ENCODE measurements around the gene PPP1CC.

Gene PPP1CC

GRCh38 chr12:110718222-110718908 lies 24.3 kb downstream of the PPP1CC start:
- Histone ChIP-seq H3K4me3 (ENCODE audit: low read length, poor library complexity, severe bottlenecking) (no peak overlapping the region), H3F3A (ENCODE audit: low read depth) (no peaks in the 10 kb centered on the region), H3K79me2 (ENCODE audit: insufficient read depth, low read length) (peaks cover 15% of the 10 kb centered on the region), H4K20me1 (ENCODE audit: insufficient read depth, low read length, poor library complexity, severe bottlenecking) (peaks cover 21% of the 10 kb centered on the region), H3K9ac (ENCODE audit: low read depth, low read length, poor library complexity, severe bottlenecking) (no peak overlapping the region), H3K9me3 (ENCODE audit: insufficient read depth, low read depth, low read length) (no peaks in the 10 kb centered on the region), H3K4me2 (ENCODE audit: low read depth, low read length, poor library complexity, severe bottlenecking) (no peak overlapping the region), H3K27me3 (ENCODE audit: insufficient read depth, low read length, poor library complexity, severe bottlenecking) (no peaks in the 10 kb centered on the region), H2AFZ (ENCODE audit: low read length) (no peak overlapping the region), H3K36me3 (ENCODE audit: insufficient read depth, low read length) (peaks cover 68% of the 10 kb centered on the region), H3K9me2 (replicated peaks; ENCODE audit: low read depth, low read length) (no peaks in the 10 kb centered on the region), H3K4me1 (ENCODE audit: insufficient read depth, low read length, poor library complexity, severe bottlenecking) (no peaks in the 10 kb centered on the region)
- TF ChIP-seq CTCF (conservative IDR thresholded peaks at IDR 0.05; ENCODE audit: low read length), result no peak
- TF ChIP-seq EZH2phosphoT487 (IDR thresholded peaks at IDR 0.05; ENCODE audit: borderline replicate concordance), result no peak

GRCh38 chr12:110717037-110717436 lies 25.7 kb downstream of the PPP1CC start:
- H3F3A ChIP-seq (ENCODE audit: low read depth), result no peaks in the 10 kb centered on the region
- no peaks in the 10 kb centered on the region for H3K9me3 ChIP-seq (ENCODE audit: insufficient read depth, low read depth, low read length)
- H3K4me2 ChIP-seq (ENCODE audit: low read depth, low read length, poor library complexity, severe bottlenecking), result no peak overlapping the region
- peaks cover 55% of the 10 kb centered on the region for H3K36me3 ChIP-seq (ENCODE audit: insufficient read depth, low read length)
- H3K9ac ChIP-seq (ENCODE audit: low read depth, low read length, poor library complexity, severe bottlenecking), result no peak overlapping the region
- H3K4me3 ChIP-seq (ENCODE audit: low read length, poor library complexity, severe bottlenecking), result no peak overlapping the region
- H3K79me2 ChIP-seq (ENCODE audit: insufficient read depth, low read length), result peaks cover 6% of the 10 kb centered on the region; the same call in 1 of the 2 replicates
- H3K27me3 ChIP-seq (ENCODE audit: insufficient read depth, low read length, poor library complexity, severe bottlenecking), result no peaks in the 10 kb centered on the region
- H3K4me1 ChIP-seq (ENCODE audit: insufficient read depth, low read length, poor library complexity, severe bottlenecking), result no peaks in the 10 kb centered on the region
- no peak overlapping the region for H2AFZ ChIP-seq (ENCODE audit: low read length)
- no peaks in the 10 kb centered on the region for H3K9me2 ChIP-seq (replicated peaks; ENCODE audit: low read depth, low read length)
- no peak for TF ChIP-seq EZH2phosphoT487 (IDR thresholded peaks at IDR 0.05; ENCODE audit: borderline replicate concordance)
- no peak for TF ChIP-seq CTCF (conservative IDR thresholded peaks at IDR 0.05; ENCODE audit: low read length)
- peaks cover 11% of the 10 kb centered on the region for H4K20me1 ChIP-seq (ENCODE audit: insufficient read depth, low read length, poor library complexity, severe bottlenecking)

- H3K36me3 ChIP-seq (ENCODE audit: insufficient read depth, low read length), result no peaks in the 10 kb centered on the region
- H3K9ac ChIP-seq (ENCODE audit: low read depth, low read length, poor library complexity, severe bottlenecking), result no peak overlapping the region
- no peak overlapping the region for H3K4me2 ChIP-seq (ENCODE audit: low read depth, low read length, poor library complexity, severe bottlenecking)
- H4K20me1 ChIP-seq (ENCODE audit: insufficient read depth, low read length, poor library complexity, severe bottlenecking), result no peaks in the 10 kb centered on the region
- H3K4me1 ChIP-seq (ENCODE audit: insufficient read depth, low read length, poor library complexity, severe bottlenecking), result no peaks in the 10 kb centered on the region
- no peak for TF ChIP-seq EZH2phosphoT487 (IDR thresholded peaks at IDR 0.05; ENCODE audit: borderline replicate concordance)
- no peak for TF ChIP-seq CTCF (conservative IDR thresholded peaks at IDR 0.05; ENCODE audit: low read length)
- no peaks in the 10 kb centered on the region for H3F3A ChIP-seq (ENCODE audit: low read depth)
- H3K27me3 ChIP-seq (ENCODE audit: insufficient read depth, low read length, poor library complexity, severe bottlenecking), result no peaks in the 10 kb centered on the region
- no peaks in the 10 kb centered on the region for H3K79me2 ChIP-seq (ENCODE audit: insufficient read depth, low read length)
- no peaks in the 10 kb centered on the region for H3K9me2 ChIP-seq (replicated peaks; ENCODE audit: low read depth, low read length)
- no peak overlapping the region for H2AFZ ChIP-seq (ENCODE audit: low read length)
- no peaks in the 10 kb centered on the region for H3K9me3 ChIP-seq (ENCODE audit: insufficient read depth, low read depth, low read length)
- no peak overlapping the region for H3K4me3 ChIP-seq (ENCODE audit: low read length, poor library complexity, severe bottlenecking)
Observed at GRCh38 chr12:110708917-110709316, 33.8 kb downstream of the PPP1CC start.
